Femur (tissue), 1 donor: ENCODE results near the gene IQCK.

ENCODE experiments used
- DNase-seq: peaks from one replicate; pipeline ENCODE4 v3.0.0-alpha.2; 2017

Gene IQCK

DNA sequence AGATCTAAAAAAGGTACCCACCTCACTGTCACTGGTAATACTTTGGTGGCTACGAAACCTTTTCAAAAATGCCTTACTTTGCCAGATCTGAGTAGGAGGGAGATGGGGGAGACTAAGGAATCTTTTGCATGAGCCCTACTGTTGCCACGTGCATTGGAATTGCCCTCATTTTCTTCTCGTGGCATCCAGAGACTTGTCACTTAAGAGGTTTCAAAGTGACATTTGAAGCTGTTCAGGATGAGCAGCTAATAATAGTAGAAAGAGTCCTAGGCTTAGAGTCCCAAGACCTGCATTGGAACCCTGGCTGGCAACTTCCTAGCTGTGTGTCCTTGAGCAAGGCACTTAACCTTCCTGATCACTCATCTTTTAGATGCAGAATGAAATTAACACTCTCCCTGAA, 123.1 kb downstream of the IQCK start:
- no peak for DNase-seq

DNA sequence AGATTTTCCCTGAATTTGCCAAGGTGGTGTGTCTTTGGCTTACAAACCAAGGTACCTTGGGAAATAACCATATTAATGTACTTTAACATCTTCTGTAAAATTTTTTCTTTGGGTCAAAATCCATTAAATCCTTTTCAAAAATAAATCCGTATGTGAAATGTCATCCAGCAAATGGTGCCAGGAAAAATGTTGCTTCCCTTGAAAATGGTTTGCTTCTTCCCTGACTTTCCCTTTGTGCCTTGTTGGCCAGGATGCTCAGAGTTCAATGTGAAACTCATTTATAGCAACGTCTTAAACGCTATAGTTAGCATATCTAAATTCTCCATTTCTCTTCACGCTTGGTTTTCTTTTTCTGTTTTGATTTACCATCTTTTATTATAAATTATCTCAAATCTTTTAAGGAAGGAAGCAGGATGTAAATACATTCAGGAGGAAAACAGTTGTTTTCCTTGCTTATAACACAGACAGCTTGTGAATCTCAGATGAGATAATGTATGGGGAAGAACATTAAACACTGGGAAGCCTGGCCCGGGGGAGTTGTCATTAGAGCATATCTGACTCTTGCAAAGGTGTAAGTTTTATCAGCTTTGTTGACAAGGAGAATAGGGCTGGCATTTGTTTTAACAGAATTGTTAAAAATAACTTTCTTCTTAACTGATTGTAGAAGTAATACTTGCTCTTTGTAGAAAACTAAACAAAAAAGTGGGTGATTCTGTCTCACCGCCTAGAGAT, 124.5 kb downstream of the IQCK start:
- DNase-seq = no peak

DNA sequence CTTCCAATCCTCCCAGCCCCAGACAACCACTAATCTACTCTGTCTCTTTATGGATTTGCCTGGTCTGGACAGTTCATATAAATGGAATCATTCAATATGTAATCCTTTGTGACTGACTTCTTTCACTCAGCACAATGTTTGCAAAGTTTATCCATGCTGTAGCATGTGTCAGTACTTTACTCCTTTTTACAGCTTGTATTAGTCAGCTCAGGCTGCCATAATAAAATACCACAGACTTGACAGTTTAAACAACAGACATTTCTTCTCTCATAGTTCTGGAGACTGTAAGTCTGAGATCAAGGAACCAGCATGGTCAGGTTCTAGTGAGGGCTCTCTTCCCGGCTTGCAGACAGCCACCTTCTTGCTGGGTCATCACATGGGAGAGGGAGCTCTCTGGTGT, 125.3 kb downstream of the IQCK start:
- no peak for DNase-seq

DNA sequence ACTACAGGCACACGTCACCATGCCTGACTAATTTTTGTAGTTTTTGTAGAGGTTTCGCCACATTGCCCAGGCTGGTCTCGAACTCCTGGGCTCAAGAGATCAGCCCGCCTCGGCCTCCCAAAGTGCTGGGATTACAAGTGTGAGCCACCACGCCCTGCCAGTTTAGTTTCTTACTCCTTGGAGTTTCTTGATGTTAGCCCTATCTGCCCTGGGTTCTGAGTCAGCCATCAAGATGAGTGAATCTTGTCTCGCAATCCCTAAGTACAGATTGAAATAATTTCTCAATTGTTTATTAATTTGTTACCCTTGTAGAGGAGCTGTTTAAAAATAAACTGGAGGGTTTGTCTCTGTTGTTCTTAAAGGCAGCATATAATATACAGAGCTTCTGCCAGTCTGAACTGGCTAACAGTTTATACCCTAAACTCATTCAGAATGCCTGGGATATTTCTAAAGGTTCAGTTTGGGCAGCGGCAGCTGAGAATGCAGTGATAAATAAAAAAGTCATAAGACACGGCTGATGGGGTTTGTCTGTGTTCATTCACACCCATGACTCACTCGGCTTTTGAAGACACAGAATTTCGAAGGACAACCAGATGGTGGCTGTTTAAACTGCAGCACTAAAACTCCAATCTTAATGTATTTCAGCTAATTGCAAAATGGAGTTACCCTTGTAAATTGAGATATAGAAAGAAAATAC, 127.0 kb downstream of the IQCK start:
- DNase-seq = no peak

DNA sequence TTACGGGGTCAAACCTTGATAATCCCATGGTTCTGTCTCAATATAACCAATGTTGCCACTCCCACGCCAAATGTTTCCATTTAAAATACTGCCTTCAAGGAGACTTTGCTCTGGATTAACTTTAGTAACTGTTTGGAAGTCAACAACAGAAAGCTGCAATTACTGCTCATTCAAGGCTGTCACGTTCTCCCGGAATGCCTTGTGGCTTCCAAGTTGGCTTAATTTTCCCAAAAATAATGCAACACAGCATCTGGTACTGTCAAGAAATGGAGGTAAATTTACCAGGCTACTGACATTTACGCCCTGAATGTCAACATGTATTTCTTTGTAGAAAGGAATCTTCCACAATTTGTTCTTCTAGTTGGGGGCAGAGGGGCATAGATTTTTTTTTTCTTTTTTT, 128.4 kb downstream of the IQCK start:
- DNase-seq = no peak

DNA sequence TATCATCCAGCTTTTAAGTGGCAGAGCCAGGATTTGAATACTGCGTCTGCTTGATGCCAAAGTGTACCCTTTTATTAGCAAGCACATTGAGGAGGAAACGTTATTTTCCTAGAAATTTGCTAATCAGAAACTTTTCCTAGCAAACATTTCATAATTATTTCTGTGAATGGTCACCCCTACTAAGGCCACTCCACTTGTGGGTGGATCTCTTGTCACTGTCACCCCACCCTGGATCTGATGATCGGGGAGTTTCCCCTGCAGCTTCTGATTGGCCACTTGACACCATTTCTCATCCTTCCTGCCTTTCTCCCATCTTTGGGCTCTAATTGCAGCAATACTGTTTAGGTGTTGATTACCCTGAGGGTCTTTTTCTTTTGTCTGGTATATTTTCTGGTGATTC, 130.7 kb downstream of the IQCK start:
- DNase-seq = no peak

DNA sequence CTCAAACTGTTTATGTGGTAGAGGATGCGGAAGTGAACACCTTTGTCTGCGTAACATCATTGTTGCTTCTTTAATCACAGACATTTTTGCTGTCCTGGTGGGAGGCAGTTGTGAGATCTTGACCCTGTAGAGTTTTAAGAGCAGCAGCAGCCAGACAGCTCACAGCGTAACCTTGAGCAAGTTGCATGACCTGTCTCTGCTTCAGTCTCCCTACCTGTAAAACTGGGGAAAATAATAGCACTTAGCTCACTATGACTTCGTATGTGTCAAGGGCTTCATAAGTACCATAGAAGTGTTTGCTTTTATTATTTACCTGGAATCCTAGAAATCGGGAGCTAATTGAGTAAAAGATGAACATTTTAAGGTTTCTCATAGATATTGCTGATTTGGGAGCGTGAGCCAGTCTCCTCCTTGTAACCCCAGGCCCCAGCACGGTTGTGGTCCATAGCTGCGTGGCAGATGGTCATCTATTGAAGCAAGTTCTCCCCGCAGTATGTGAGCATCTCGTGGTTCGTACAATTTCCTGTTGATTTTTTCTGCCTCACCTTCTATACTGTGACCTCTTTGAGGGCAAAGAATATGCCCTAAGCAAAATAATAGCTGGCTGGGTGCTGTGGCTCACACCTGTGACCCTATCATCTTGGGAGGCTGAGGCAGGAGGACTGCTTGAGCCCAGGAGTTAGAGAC, 132.2 kb downstream of the IQCK start:
- DNase-seq = no peak

DNA sequence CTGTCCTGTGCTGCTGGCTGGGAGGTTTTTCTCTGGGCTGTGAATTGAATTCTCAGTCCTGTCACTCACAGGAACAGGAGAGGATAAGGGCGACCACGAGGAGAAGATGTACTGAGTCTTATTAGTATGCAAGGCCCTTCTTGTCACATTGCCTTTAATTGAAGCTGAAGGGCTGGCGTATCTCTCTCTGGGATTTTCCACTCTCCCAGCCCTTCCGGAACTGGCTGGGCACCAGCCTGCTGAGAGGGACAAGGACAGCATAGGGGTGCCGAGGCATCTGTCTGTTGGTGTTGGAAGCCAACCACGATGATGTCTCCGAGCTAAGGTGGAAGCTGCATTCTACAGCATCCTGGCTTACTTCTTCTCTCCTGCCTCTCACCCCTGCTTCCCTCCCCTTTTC, 133.4 kb downstream of the IQCK start:
- DNase-seq = no peak

DNA sequence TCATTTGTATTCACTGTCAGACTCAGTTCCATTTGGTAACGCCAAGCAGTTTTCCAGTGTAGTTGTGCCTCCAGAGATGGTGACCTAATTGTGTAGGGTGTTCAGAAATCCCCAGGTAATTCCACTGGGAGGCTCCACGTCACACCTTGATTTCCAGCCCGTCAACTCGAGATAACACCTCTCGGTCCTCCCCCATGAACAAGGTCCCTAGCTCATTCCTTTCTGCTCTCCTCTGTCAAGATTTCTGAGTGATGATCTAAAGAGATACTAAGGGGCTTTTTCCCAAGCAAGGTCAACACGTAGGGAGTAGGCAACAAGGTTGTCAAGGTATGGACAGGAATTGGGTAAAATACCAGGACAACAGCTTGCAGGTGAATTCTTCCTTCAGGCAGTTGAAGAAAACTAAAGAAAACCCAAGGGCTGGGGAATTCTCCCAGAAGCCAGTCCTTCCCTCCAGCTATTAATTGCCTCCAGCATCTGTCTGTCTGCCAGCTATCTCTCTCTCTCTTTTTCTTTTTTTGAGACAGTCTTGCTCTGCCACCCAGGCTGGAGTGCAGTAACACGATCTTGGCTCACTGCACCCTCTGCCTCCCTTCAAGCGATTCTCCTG, 135.2 kb downstream of the IQCK start:
- no peak for DNase-seq

DNA sequence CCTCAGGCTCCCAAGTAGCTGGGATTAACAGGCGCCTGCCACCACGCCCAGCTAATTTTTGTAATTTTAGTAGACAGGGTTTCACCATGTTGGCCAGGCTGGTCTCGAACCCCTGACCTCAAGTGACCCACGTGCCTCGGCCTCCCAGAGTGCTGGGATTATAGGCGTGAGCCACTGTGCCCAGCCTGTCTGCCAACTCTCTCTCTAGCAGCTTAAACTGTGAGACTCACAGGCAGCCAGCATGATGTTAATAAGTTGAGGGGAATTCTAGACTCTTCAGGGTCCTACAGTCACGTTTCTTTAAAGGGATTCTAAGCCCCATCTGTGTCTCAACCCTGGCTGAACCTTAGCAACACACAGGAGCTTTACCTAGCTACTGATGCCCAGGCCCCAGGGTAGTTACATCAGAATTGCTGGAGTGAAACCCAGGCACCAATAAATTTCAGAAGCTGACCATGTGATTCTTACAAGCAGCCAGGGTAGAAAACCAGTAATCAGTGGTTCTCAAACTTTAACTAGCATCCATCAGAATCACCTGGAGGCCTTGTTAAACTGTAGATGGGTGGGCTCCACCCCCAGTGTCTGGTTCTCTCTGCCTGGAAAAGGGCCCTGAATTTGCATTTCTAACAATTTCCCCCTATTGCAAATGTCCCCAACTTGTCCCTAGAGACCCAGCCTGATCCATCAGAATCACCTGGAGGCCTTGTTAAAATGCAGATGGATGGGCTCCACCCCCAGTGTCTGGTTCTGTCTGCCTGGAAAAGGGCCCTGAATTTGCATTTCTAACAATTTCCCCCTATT, 135.9 kb downstream of the IQCK start:
- no peak for DNase-seq

DNA sequence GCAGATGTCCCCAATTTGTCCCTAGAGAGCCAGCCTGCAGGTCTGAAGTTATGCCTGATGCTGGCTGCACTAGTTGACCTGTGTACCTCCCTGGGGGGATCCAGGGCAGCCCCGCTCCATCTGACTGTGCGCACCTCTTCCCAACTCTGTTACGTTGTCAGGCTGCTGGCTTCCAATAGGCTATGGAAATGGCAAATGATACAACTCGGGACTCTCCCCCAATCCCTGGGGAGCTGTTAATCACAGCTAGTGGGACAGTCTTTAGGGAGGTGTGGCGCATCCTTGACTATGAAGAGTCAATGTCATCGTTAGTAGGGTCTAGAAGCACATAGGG, 136.4 kb downstream of the IQCK start:
- no peak for DNase-seq

DNA sequence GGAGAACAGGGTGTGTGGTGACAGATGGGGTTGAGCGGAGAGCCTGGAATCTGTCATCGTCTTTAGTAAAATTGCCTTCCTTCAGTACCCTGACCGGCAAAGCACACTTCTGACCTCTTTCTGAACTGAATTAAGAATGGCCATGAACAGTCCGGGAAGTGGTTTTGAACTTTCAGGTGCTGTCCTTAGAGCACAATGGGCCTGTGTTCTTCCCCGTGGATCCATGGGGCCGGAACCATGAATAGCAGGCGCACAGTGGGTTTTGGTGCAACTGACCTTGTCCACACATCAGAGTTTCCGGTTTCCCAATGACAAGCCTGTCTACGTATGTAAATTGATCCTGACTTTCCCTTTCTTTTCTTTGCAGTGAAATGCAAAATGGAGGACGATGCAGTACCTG, 138.0 kb downstream of the IQCK start:
- no peak for DNase-seq

DNA sequence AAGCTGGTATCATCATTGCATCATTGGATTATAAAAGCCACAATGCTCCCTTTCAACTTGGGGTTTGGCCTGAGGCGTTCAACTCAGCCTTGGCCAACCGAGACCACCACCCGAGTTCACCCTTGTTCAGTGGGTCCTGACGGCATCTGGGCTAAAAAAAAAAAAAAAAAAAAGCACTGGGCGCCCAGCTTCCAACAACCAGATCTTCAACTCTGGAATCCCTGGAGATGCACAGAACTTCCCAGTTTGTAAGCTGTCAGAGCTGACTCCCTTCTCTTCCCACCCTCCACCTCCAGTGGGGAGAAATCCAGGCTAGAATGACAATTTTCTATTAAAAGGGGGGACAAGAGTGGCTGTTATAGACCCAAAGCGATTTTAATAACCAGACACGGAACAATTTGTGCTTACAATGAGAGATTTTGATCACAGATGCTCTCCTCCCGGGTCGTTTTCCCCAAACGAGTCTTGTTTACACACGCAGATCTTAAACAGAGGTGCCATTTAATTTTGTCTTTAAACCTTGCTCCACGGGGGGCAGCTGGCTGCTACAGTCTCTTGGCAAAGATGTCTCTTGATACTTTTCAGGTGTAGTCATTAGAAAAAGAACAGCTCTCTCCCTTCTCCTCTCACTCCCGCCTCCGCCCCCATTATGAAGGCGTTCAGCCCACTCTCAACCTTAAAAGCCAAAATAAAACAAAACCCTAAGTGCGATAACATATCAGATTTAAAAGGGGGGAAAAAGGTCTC, 139.7 kb downstream of the IQCK start:
- no peak for DNase-seq

DNA sequence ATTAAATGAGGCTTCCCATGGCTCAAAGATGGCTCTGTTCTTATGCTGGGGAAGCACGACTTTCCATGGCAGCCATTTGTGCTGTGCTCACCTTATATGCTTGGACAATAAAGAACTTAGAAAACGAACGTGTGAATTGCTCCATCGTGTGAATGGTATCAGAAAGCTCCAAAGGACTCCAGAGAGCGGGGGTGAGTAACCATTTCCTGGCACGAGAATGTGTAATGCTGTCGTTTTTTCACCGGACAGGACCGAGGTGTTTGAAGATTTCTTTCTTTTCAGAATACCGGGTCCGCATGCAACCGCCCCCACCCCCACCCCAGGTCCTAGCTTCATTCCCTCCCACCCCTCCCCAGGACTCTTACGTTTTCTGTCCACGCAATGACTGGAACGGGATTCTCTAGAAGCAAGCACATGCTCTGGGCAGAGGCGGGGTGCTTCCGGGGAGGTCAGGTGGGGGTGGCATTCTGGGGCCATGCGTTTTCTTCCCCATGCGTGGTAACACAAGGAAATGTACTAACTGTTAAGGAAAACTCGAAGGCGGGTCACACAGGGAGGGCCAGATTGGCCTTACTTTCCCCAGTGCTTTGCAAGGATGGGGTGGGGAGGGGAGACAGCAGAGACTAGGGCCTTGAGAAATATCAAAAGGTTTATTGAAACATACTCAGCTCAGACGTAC, 140.4 kb downstream of the IQCK start:
- DNase-seq = no peak

DNA sequence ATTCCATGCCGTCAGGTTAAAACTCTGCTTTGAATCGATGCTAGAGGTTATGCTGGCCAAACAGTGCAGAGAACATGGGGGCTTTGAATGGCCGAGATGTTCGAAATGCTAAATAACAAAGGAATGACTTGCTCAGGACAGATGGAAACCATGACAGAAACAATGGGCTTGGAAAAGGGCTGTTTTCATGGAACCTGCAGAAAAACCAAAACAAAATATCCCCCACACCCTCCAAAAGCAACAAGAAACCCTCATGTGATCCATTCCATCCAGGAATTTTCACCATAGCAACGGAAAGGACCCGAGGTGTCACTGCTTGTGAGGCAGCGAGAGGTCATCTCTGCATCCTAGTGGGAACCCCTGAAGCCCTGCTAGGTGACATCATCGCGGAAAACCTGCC, 141.1 kb downstream of the IQCK start:
- no peak for DNase-seq

DNA sequence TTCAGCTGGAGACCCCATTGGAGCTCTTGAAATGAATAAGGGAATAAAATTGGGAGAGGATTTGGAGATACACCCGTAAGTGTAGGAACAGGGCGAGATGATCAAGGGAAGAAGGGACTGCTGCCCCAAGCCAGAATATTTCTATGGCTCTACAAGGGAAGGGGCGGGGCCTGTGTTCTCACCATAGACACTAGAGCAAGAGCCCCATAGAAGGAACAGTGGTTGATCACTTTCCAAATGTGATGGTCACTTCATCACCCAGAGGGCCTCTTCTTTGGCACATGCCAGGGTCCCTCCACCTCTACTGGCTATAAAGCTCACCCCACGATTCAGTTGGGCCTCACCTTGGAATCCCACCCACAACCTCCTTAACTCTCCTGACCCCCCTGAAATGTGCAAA, 141.5 kb downstream of the IQCK start:
- DNase-seq = no peak

DNA sequence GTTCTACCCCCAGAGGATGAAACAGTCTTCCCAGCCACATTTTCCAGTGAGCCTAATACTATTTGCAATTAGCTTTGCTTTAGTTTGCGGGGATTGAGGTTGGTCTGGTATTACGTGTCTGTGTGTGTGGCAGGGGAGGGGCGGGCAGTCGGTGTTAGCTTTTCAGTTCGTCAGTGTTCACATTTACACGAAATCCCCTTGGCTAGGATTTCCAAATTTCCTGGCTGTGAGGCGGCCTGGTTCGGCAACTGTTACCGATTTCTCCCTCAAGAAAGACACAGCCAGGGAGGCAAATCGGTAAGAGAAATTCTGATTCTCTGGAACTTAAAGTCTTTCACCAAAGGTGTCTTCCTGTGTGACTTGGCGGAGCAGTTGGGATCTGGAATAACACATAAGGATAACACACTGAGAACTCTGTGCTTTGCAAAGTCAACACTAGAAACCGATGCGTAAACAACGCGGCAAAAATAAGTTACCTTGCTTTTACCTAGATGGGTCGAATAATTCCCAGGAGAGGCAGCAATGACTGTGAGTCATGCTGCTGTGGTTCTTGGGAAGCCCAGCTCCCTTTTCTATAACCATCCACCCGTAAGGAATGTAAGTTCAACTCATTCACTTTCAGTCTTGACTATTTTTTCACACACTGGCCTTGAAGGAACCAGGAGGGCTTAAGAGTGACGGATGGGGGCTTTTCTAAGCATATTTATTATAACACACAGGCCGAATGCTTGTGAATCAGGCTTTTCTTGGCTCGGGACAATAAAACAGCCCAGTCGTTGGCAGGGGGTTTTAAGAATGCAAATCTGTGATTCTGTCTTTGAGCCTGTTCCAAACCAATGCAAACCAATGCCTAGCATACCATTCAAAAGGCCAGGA, 142.3 kb downstream of the IQCK start:
- DNase-seq = no peak

DNA sequence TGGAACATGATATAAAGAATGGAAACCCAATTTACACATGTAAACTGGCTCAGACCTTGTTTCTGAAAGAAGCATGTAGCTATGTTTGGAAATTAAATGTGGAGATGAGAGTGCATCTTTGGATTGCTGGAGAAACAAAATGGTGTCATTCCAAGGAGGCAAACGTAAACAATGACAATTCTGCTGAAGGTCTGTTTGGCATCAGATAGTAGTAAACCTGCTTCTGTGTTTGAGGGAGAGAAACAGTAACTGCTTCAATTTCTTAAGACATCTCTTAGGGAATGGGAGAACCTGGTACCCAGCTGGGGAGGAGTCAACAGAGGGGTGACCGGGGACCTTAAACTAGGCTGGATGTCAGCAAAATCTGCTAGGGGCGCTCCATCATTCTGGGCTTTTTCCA, 143.1 kb downstream of the IQCK start:
- DNase-seq = no peak

DNA sequence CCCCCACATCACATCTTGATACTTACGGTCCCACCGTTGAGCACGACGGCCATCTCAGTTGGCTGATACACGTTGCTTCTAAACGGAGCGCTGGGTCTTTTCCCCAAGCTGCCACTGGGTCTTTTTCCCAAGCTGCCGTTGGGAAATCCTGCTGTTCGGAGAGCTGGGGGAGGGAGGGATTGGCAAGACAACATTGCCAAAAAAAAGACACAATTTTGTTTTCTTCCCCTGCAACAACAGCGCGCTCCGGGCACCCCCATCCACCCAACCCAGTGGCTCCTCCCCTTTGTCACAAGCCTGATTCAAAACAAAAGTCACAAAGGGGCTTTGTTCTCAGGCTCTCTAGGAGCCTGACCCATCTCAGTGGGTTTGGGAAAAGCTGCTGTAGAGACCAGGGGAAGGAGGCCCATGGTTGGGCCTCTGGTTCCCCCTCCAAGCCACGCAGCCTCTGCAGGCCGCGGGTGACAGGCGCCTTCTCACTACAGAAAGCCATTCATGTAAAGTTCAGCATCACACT, 143.8 kb downstream of the IQCK start:
- DNase-seq = no peak

DNA sequence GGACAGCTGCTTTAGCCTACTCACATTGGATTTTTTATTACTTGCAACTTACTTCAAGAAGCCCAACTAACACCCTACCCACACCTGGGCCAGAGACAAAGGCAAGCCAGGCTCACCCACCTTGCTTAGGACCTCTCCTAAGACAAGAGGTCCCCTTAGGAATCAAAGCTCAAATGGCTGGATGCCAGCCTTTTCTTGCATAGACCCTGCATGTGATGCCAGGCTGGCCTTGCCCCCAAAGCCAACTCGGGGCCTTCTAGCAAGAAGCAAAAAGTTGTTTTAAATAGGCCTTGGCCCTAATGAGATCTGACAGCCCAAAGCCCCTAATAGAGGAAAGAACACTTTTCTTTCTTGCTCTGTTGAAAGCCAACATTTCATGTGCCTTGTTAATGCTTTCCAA, 145.9 kb downstream of the IQCK start:
- DNase-seq = no peak
